Stimulated activated CD4-positive, alpha-beta T cell treated with anti-CD3 and anti-CD28 coated beads, Interleukin-12 subunit alpha, Interleukin-12 subunit beta, amount 100 ng/mL, for 24 hours (primary cell): ENCODE measurements around the gene RAB39B.
A peak's percentile ranks its signal among the peaks of the same experiment; 100 is the strongest.
"Not testable (repeated sequence)": the region's sequence is repeated elsewhere in the genome, so short reads cannot be mapped to it uniquely, and the experiment has no call there.

ENCODE experiments used
- DNase-seq, 2 experiments: peaks; one replicate each; pipeline ENCODE4 v3.0.0-alpha.2; 2020; ENCODE audit warnings: low read depth in 2 of 2

RAB39B gene

GRCh38 chrX:155263854-155264628, at the start of gene RAB39B:
Gene RAB39B (minus strand): TSS chrX:155264491. CDS start chrX:155264288, 203 bp downstream.
- DNase-seq = peak; percentile 37 to 63

- no peak for DNase-seq
Measured at GRCh38 chrX:155313766-155314165, 49.5 kb upstream of the RAB39B start.

GRCh38 chrX:155293771-155294170, 29.5 kb upstream of the RAB39B start:
- DNase-seq = no peak

GRCh38 chrX:155279873-155280272, 15.6 kb upstream of the RAB39B start:
- no peak for DNase-seq

GRCh38 chrX:155270969-155271368, 6.7 kb upstream of the RAB39B start:
- no peak for DNase-seq

GRCh38 chrX:155267995-155268394, 3.7 kb upstream of the RAB39B start:
- not testable (repeated sequence) for DNase-seq

GRCh38 chrX:155266439-155266838, 2.1 kb upstream of the RAB39B start:
- DNase-seq = no peak

GRCh38 chrX:155262970-155263754, 1.1 kb downstream of the RAB39B start:
- DNase-seq = no peak

- no peak for DNase-seq
Measured at GRCh38 chrX:155259752-155260151, 4.5 kb downstream of the RAB39B start.

- DNase-seq = no peak
Measured at GRCh38 chrX:155251391-155251790, 12.9 kb downstream of the RAB39B start.

- no peak for DNase-seq
Measured at GRCh38 chrX:155247497-155247896, 16.8 kb downstream of the RAB39B start.

GRCh38 chrX:155246748-155247147, 17.5 kb downstream of the RAB39B start:
- DNase-seq = no peak

GRCh38 chrX:155242300-155242699, 22.0 kb downstream of the RAB39B start:
- DNase-seq = no peak

GRCh38 chrX:155237719-155238118, 26.6 kb downstream of the RAB39B start:
- no peak for DNase-seq

- no peak for DNase-seq
Measured at GRCh38 chrX:155235891-155236290, 28.4 kb downstream of the RAB39B start.

GRCh38 chrX:155231163-155231562, 33.1 kb downstream of the RAB39B start:
- no peak for DNase-seq

- no peak for DNase-seq
Measured at GRCh38 chrX:155225774-155226173, 38.5 kb downstream of the RAB39B start.

- DNase-seq = not testable (repeated sequence)
Measured at GRCh38 chrX:155223746-155224145, 40.5 kb downstream of the RAB39B start.

- DNase-seq = no peak
Measured at GRCh38 chrX:155221351-155221750, 42.9 kb downstream of the RAB39B start.

- no peak for DNase-seq
Measured at GRCh38 chrX:155218777-155219176, 45.5 kb downstream of the RAB39B start.

GRCh38 chrX:155216940-155217440, 47.3 kb downstream of the RAB39B start:
- DNase-seq = no peak

- peak; percentile 65 to 76 for DNase-seq
Measured at GRCh38 chrX:155216179-155216939, 47.9 kb downstream of the RAB39B start, which contains the start of gene VBP1. Gene VBP1 (plus strand): TSS chrX:155216460. CDS start chrX:155216483, 23 bp downstream.
